ENCODE data around the gene ANOS1. TPM values are rescaled to one million over a fixed set of nuclear protein-coding genes. Genes with fewer than 3 reads are reported as not detected.
A peak's percentile ranks its signal among the peaks of the same experiment; 100 is the strongest.

ANOS1 gene
- total RNA-seq, 1 experiment from 2014 or later: 54.9 TPM

GRCh38 chrX:8728932-8729535 is 2.9 kb downstream of the ANOS1 start:
- Histone ChIP-seq H3K56ac (ENCODE audit: insufficient read length, low read depth, low read length) (no peak overlapping the region), H3T11ph (ENCODE audit: low read length) (no peak overlapping the region)
- H3K4me3 Mint-ChIP-seq: peak overlapping the region; percentile 25 to 98

More at GRCh38 chrX:8728932-8729535, 2.9 kb downstream of the ANOS1 start:
- no peak for TF ChIP-seq CTCF (conservative IDR thresholded peaks at IDR 0.05)
- H3K4me2 ChIP-seq (ENCODE audit: insufficient read depth, insufficient read length, low read length): peak overlapping the region; percentile 1
- no peak overlapping the region for H2BK12ac ChIP-seq (ENCODE audit: insufficient read length, low read depth, low read length)
- Mint-ChIP-seq H3K27ac (no peak overlapping the region), H3K27me3 (ENCODE audit: low read depth) (peaks cover 26% of the 10 kb centered on the region), H3K4me1 (peaks cover 60 to 67% of the 10 kb centered on the region in 2 experiments), H3K36me3 (ENCODE audit: insufficient read depth in 1 of 3, low read depth in 3 of 3) (peaks cover 14 to 31% (median 21%) of the 10 kb centered on the region in 3 experiments), H3K9me3 (peaks cover 0 to 4% of the 10 kb centered on the region in 2 experiments; a peak in 1 of 5 replicates)
- no peaks in the 10 kb centered on the region for H3K9me3 ChIP-seq (ENCODE audit: control insufficient read depth, low read depth, low read length)
- H3K79me2 ChIP-seq (ENCODE audit: insufficient read depth, low read length): peaks cover 55% of the 10 kb centered on the region; the same call in 1 of the 2 replicates
- no peak overlapping the region for H3K18ac ChIP-seq (ENCODE audit: insufficient read length, low read depth, low read length)
- no peak overlapping the region for H3K23ac ChIP-seq (ENCODE audit: insufficient read length, low read depth, low read length)
- H4K8ac ChIP-seq (replicated peaks; ENCODE audit: insufficient read length, low read depth, low read length): no peak overlapping the region
- no peak overlapping the region for H2BK5ac ChIP-seq (ENCODE audit: insufficient read length, low read length)
- H3K4ac ChIP-seq (ENCODE audit: low read depth, low read length): no peak overlapping the region
- no peak overlapping the region for H3K9ac ChIP-seq (ENCODE audit: extremely low read depth, insufficient read length, low read length)
- no peak for DNase-seq
- no peaks in the 10 kb centered on the region; the same call in 1 of the 2 replicates for H3K27me3 ChIP-seq (ENCODE audit: insufficient read depth, low read length)
- H3K79me1 ChIP-seq (ENCODE audit: insufficient read depth, low read depth, low read length, poor library complexity, severe bottlenecking): no peaks in the 10 kb centered on the region
- peaks cover 23% of the 10 kb centered on the region; the same call in 1 of the 2 replicates for H3K4me1 ChIP-seq (ENCODE audit: insufficient read depth, low read length)
- no peak overlapping the region for H2AK5ac ChIP-seq (ENCODE audit: insufficient read length, low read length)
- H3K23me2 ChIP-seq (ENCODE audit: insufficient read length, low read depth, low read length, poor library complexity, severe bottlenecking): peaks cover 19% of the 10 kb centered on the region
- peaks cover 2% of the 10 kb centered on the region for H4K20me1 ChIP-seq (ENCODE audit: control insufficient read depth, insufficient read depth, insufficient read length)
- WGBS (ENCODE audit: extremely low coverage, insufficient read length, low lambda C conversion rate): no CpG with 5 or more reads among the region's 11 CpGs
- no peak overlapping the region for H2BK120ac ChIP-seq (ENCODE audit: low read depth, low read length, poor library complexity, severe bottlenecking)
- H2BK20ac ChIP-seq (ENCODE audit: low read depth, low read length, poor library complexity, severe bottlenecking): no peak overlapping the region
- H4K5ac ChIP-seq (ENCODE audit: insufficient read length, low read depth, low read length): no peak overlapping the region
- no peak overlapping the region for H3K14ac ChIP-seq (ENCODE audit: insufficient read depth, low read length)
- no peak overlapping the region for H3K27ac ChIP-seq (ENCODE audit: insufficient read length, low read depth, low read length)
- no peak overlapping the region for H2BK15ac ChIP-seq (ENCODE audit: low read depth, low read length)
- H2AFZ ChIP-seq (ENCODE audit: low read length): no peak overlapping the region
- no peak overlapping the region for H4K91ac ChIP-seq (ENCODE audit: insufficient read length, low read depth, low read length)
